Measurements from ENCODE around the gene ERC2. TPM values are rescaled to one million over a fixed set of nuclear protein-coding genes. Genes with fewer than 3 reads are reported as not detected.

ERC2 gene
- total and polyA plus RNA-seq, 9 donors, result 1.2 to 9.4 (median 5.4) TPM

DNA sequence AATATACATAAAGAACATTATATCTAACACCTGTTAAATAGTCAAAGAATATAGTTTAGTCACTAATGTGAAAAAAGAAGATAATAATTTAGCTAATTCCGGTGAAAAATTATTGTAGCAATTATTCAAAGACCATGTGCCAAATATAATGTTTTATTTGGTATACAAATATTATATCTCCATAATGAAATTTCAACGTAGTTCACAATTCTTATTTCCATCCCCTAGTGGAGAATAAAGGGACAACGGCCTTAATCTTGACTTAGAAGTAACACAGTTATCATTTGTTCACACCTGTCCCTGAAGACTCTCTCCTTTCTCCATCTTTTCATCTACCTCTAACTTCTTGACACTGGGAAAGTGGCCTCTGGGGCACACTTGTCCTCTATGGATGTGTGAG, 213.4 kb downstream of the ERC2 start:
- 92 to 96% (median 93%) methylated on average over 3 of the region's 3 CpGs for WGBS, 3 donors
- Histone ChIP-seq H3K4me3 (no peak overlapping the region), H3K36me3 (no peaks in the 10 kb centered on the region), H3K27ac (no peak overlapping the region), H3K27me3 (no peaks in the 10 kb centered on the region), H3K9me3 (no peaks in the 10 kb centered on the region), H3K4me1 (ENCODE audit: insufficient read depth) (peaks cover 2% of the 10 kb centered on the region)
- no peak for TF ChIP-seq POLR2A (IDR thresholded peaks at IDR 0.05)
- no peak for TF ChIP-seq EP300 (IDR thresholded peaks at IDR 0.05)
- TF ChIP-seq CTCF (IDR thresholded peaks at IDR 0.05), result no peak
- no peak for DNase-seq
- intact Hi-C loops (cut with DNase I), result loop anchor here in 3 of 4 donors (5.0 to 10.0 kb wide), 3 partner anchors 768 to 1400 kb away; partner anchors contain the start of gene WNT5A (in 3 of the 3)

GRCh38 chr3:56253941-56254665, 214.2 kb downstream of the ERC2 start:
- TF ChIP-seq EP300 (IDR thresholded peaks at IDR 0.05), result no peak
- TF ChIP-seq CTCF (IDR thresholded peaks at IDR 0.05), result no peak
- no peak for TF ChIP-seq POLR2A (IDR thresholded peaks at IDR 0.05)
- Histone ChIP-seq H3K27me3 (no peaks in the 10 kb centered on the region), H3K9me3 (no peaks in the 10 kb centered on the region), H3K36me3 (no peaks in the 10 kb centered on the region), H3K27ac (no peak overlapping the region), H3K4me3 (no peak overlapping the region), H3K4me1 (ENCODE audit: insufficient read depth) (peaks cover 2% of the 10 kb centered on the region)
- 78 to 86% (median 80%) methylated on average over 7 of the region's 7 CpGs for WGBS, 3 donors
- intact Hi-C loops (cut with DNase I), result loop anchor here in 3 of 4 donors (5.0 to 10.0 kb wide), 3 partner anchors 767 to 1399 kb away; partner anchors contain the start of gene WNT5A (in 3 of the 3)
- no peak for DNase-seq

- intact Hi-C loops (cut with DNase I), result loop anchor here in 3 of 4 donors (5.0 to 10.0 kb wide), 3 partner anchors 764 to 1397 kb away; partner anchors contain the start of gene WNT5A (in 3 of the 3)
Observed at GRCh38 chr3:56251343-56251945, 216.8 kb downstream of the ERC2 start.

GRCh38 chr3:56248021-56248420, 220.2 kb downstream of the ERC2 start:
- whole genome bisulfite sequencing, 3 donors, result 91 to 94% (median 93%) methylated on average over 4 of the region's 4 CpGs
- Histone ChIP-seq H3K4me3 (no peak overlapping the region), H3K4me1 (ENCODE audit: insufficient read depth) (no peaks in the 10 kb centered on the region), H3K27ac (no peak overlapping the region), H3K9me3 (no peaks in the 10 kb centered on the region), H3K27me3 (no peaks in the 10 kb centered on the region), H3K36me3 (no peaks in the 10 kb centered on the region)
- intact Hi-C loops (cut with DNase I), result no loop called here
- no peak for DNase-seq
- TF ChIP-seq POLR2A (IDR thresholded peaks at IDR 0.05), result no peak
- no peak for TF ChIP-seq EP300 (IDR thresholded peaks at IDR 0.05)
- TF ChIP-seq CTCF (IDR thresholded peaks at IDR 0.05), result no peak

More at GRCh38 chr3:56251343-56251945, 216.8 kb downstream of the ERC2 start:
- H3K9me3 ChIP-seq, result no peaks in the 10 kb centered on the region
- no peaks in the 10 kb centered on the region for H3K27me3 ChIP-seq
- TF ChIP-seq CTCF (IDR thresholded peaks at IDR 0.05) (peak; percentile 35 to 68 (median 67)), EP300 (IDR thresholded peaks at IDR 0.05) (no peak)
- no peaks in the 10 kb centered on the region for H3K36me3 ChIP-seq
- no peaks in the 10 kb centered on the region for H3K4me1 ChIP-seq (ENCODE audit: insufficient read depth)
- peak in 4 of 5 donors; percentile 28 to 69 (median 54) for DNase-seq
- H3K27ac ChIP-seq, result no peak overlapping the region
- no peak overlapping the region for H3K4me3 ChIP-seq
- WGBS, 3 donors, result 90 to 93% (median 92%) methylated on average over 3 of the region's 3 CpGs

Data from ovary (tissue), 9 donors.